ENCODE measurements around the gene CTTNBP2. TPM values are rescaled to one million over a fixed set of nuclear protein-coding genes. Genes with fewer than 3 reads are reported as not detected.

CTTNBP2 gene
- total RNA-seq (2014; rRNA removed; shearing (Covaris generic); ENCODE audit: low replicate concordance): 0.12 and 0.16 TPM in 2 replicates

- H3K9me3 ChIP-seq: no peaks in the 10 kb centered on the region
- peak within 1 kb of the TSS; percentile 48 for H3K4me3 ChIP-seq
- no peaks in the 10 kb centered on the region for H3K36me3 ChIP-seq
- no peaks in the 10 kb centered on the region for H3K27me3 ChIP-seq
- peak; percentile 57 for DNase-seq
Measured at GRCh38 chr7:117873310-117874190, at the start of gene CTTNBP2. TSS of gene CTTNBP2 (minus strand) at chr7:117873441. CDS start at chr7:117873415, 26 bp downstream.

GRCh38 chr7:117916309-117916708 lies 43.1 kb upstream of the CTTNBP2 start:
- Histone ChIP-seq H3K36me3 (no peaks in the 10 kb centered on the region), H3K9me3 (0 out of 2 replicates have a peak, but pooled peaks cover 2% of the 10 kb centered on the region), H3K4me3 (no peak overlapping the region), H3K27me3 (no peaks in the 10 kb centered on the region)
- no peak for DNase-seq

- no peak overlapping the region for H3K4me3 ChIP-seq
- H3K27me3 ChIP-seq: no peaks in the 10 kb centered on the region
- 0 out of 2 replicates have a peak, but pooled peaks cover 2% of the 10 kb centered on the region for H3K9me3 ChIP-seq
- DNase-seq: no peak
- H3K36me3 ChIP-seq: no peaks in the 10 kb centered on the region
Measured at GRCh38 chr7:117912421-117912820, 39.2 kb upstream of the CTTNBP2 start.

- H3K9me3 ChIP-seq: no peaks in the 10 kb centered on the region
- H3K4me3 ChIP-seq: no peak overlapping the region
- no peaks in the 10 kb centered on the region for H3K36me3 ChIP-seq
- DNase-seq: no peak
- H3K27me3 ChIP-seq: no peaks in the 10 kb centered on the region
Measured at GRCh38 chr7:117908031-117908795, 35.0 kb upstream of the CTTNBP2 start.

- no peaks in the 10 kb centered on the region for H3K9me3 ChIP-seq
- no peaks in the 10 kb centered on the region for H3K27me3 ChIP-seq
- no peak for DNase-seq
- H3K36me3 ChIP-seq: no peaks in the 10 kb centered on the region
- no peak overlapping the region for H3K4me3 ChIP-seq
Measured at GRCh38 chr7:117907049-117907640, 33.9 kb upstream of the CTTNBP2 start.

GRCh38 chr7:117902314-117902889 lies 29.2 kb upstream of the CTTNBP2 start:
- H3K36me3 ChIP-seq: no peaks in the 10 kb centered on the region
- H3K4me3 ChIP-seq: no peak overlapping the region
- no peak for DNase-seq
- no peaks in the 10 kb centered on the region for H3K9me3 ChIP-seq
- H3K27me3 ChIP-seq: no peaks in the 10 kb centered on the region

GRCh38 chr7:117901089-117901797 lies 28.0 kb upstream of the CTTNBP2 start:
- Histone ChIP-seq H3K4me3 (no peak overlapping the region), H3K36me3 (no peaks in the 10 kb centered on the region), H3K9me3 (no peaks in the 10 kb centered on the region), H3K27me3 (no peaks in the 10 kb centered on the region)
- DNase-seq: no peak

GRCh38 chr7:117896339-117896738 lies 23.1 kb upstream of the CTTNBP2 start:
- DNase-seq: no peak
- H3K9me3 ChIP-seq: no peaks in the 10 kb centered on the region
- no peak overlapping the region for H3K4me3 ChIP-seq
- H3K27me3 ChIP-seq: no peaks in the 10 kb centered on the region
- no peaks in the 10 kb centered on the region for H3K36me3 ChIP-seq

GRCh38 chr7:117895276-117895675 lies 22.0 kb upstream of the CTTNBP2 start:
- H3K9me3 ChIP-seq: no peaks in the 10 kb centered on the region
- H3K27me3 ChIP-seq: no peaks in the 10 kb centered on the region
- H3K4me3 ChIP-seq: no peak overlapping the region
- no peaks in the 10 kb centered on the region for H3K36me3 ChIP-seq
- no peak for DNase-seq

- no peak for DNase-seq
- Histone ChIP-seq H3K27me3 (no peaks in the 10 kb centered on the region), H3K36me3 (no peaks in the 10 kb centered on the region), H3K9me3 (no peaks in the 10 kb centered on the region), H3K4me3 (no peak overlapping the region)
Measured at GRCh38 chr7:117894037-117894436, 20.8 kb upstream of the CTTNBP2 start.

GRCh38 chr7:117892821-117893220 lies 19.6 kb upstream of the CTTNBP2 start:
- no peaks in the 10 kb centered on the region for H3K9me3 ChIP-seq
- no peak for DNase-seq
- H3K27me3 ChIP-seq: no peaks in the 10 kb centered on the region
- no peaks in the 10 kb centered on the region for H3K36me3 ChIP-seq
- no peak overlapping the region for H3K4me3 ChIP-seq

GRCh38 chr7:117889611-117890010 lies 16.4 kb upstream of the CTTNBP2 start:
- no peaks in the 10 kb centered on the region for H3K36me3 ChIP-seq
- no peak for DNase-seq
- H3K4me3 ChIP-seq: no peak overlapping the region
- no peaks in the 10 kb centered on the region for H3K9me3 ChIP-seq
- no peaks in the 10 kb centered on the region for H3K27me3 ChIP-seq

- Histone ChIP-seq H3K4me3 (no peak overlapping the region), H3K36me3 (no peaks in the 10 kb centered on the region), H3K27me3 (no peaks in the 10 kb centered on the region), H3K9me3 (no peaks in the 10 kb centered on the region)
- DNase-seq: no peak
Measured at GRCh38 chr7:117888627-117889026, 15.4 kb upstream of the CTTNBP2 start.

- Histone ChIP-seq H3K4me3 (no peak overlapping the region), H3K9me3 (no peaks in the 10 kb centered on the region), H3K36me3 (no peaks in the 10 kb centered on the region), H3K27me3 (no peaks in the 10 kb centered on the region)
- no peak for DNase-seq
Measured at GRCh38 chr7:117882594-117882993, 9.4 kb upstream of the CTTNBP2 start.

- Histone ChIP-seq H3K4me3 (no peak overlapping the region), H3K27me3 (no peaks in the 10 kb centered on the region), H3K36me3 (no peaks in the 10 kb centered on the region), H3K9me3 (no peaks in the 10 kb centered on the region)
- no peak for DNase-seq
Measured at GRCh38 chr7:117876761-117877160, 3.5 kb upstream of the CTTNBP2 start.

GRCh38 chr7:117875566-117875965 lies 2.3 kb upstream of the CTTNBP2 start:
- Histone ChIP-seq H3K27me3 (no peaks in the 10 kb centered on the region), H3K9me3 (no peaks in the 10 kb centered on the region), H3K36me3 (no peaks in the 10 kb centered on the region), H3K4me3 (no peak overlapping the region)
- DNase-seq: no peak

All from MG63 (cell line).